Measurements from ENCODE around the gene OTP.

- TF ChIP-seq CTCF (IDR thresholded peaks at IDR 0.05; ENCODE audit: insufficient read depth, low read length) = no peak
- TF ChIP-seq REST (IDR thresholded peaks at IDR 0.05; ENCODE audit: insufficient replicate concordance, low read depth) = no peak
- TF ChIP-seq POLR2AphosphoS5 (IDR thresholded peaks at IDR 0.05; ENCODE audit: low read depth) = no peak
- TF ChIP-seq SPI1 (IDR thresholded peaks at IDR 0.05; ENCODE audit: borderline replicate concordance, low read depth) = no peak
- TF ChIP-seq GABPA (IDR thresholded peaks at IDR 0.05; ENCODE audit: low read depth) = no peak
Observed at GRCh38 chr5:77637998-77638762, at the start of gene OTP.

Measured in HL-60 (cell line).